HepG2 (cell line): Measurements from ENCODE around the gene PDE3B. TPM values are rescaled to one million over a fixed set of nuclear protein-coding genes. Genes with fewer than 3 reads are reported as not detected.
A peak's percentile ranks its signal among the peaks of the same experiment; 100 is the strongest.

Source experiments
- CHD4 ChIP-seq: fragments of 200-600 bp; sonication (generic); IDR thresholded peaks from 2 replicates; pipeline ENCODE4 v1.7.0; 2017; ENCODE audit warnings: mild to moderate bottlenecking, low read length, borderline replicate concordance
- FOXK1 ChIP-seq: sonication (generic); formaldehyde crosslinking; IDR thresholded peaks from 2 replicates; pipeline ENCODE4 v1.4.0; 2020; ENCODE audit warnings: low read depth, missing genetic modification reagents, borderline replicate concordance
- HOXA9 ChIP-seq: sonication (generic); formaldehyde crosslinking; IDR thresholded peaks from 2 replicates; pipeline ENCODE4 v1.8.1; 2022; ENCODE audit warnings: missing genetic modification reagents, mild to moderate bottlenecking, moderate library complexity, borderline replicate concordance
- MED8 ChIP-seq: sonication (generic); formaldehyde crosslinking; IDR thresholded peaks from 2 replicates; pipeline ENCODE4 v1.8.1; 2023; ENCODE audit warnings: mild to moderate bottlenecking, missing genetic modification reagents; ENCODE audit not compliant: insufficient replicate concordance
- MTA3 ChIP-seq: sonication (generic); formaldehyde crosslinking; IDR thresholded peaks from 2 replicates; pipeline ENCODE4 v1.4.0; 2020; ENCODE audit warnings: missing genetic modification reagents
- NR2C2 ChIP-seq: sonication (generic); formaldehyde crosslinking; IDR thresholded peaks from 2 replicates; pipeline ENCODE4 v1.4.0; 2020; ENCODE audit warnings: missing genetic modification reagents, mild to moderate bottlenecking, moderate library complexity, borderline replicate concordance
- NR3C1 ChIP-seq: sonication (generic); formaldehyde crosslinking; IDR thresholded peaks from 2 replicates; pipeline ENCODE4 v1.4.0; 2020; ENCODE audit warnings: missing genetic modification reagents
- SP1 ChIP-seq, 2 experiments: fragments of 450-650 bp in 1 of 2; sonication (generic) in 1 of 2; formaldehyde crosslinking in 1 of 2; IDR thresholded peaks; 2 replicates each; pipeline versions ENCODE4 v1.4.0 to v1.6.1; 2016 to 2020; ENCODE audit warnings: missing genetic modification reagents in 1 of 2
- TAF1 ChIP-seq: sonication (generic); formaldehyde crosslinking; IDR thresholded peaks from 2 replicates; pipeline ENCODE4 v1.4.0; 2020; ENCODE audit warnings: missing genetic modification reagents
- TBX3 ChIP-seq: fragments of 450-650 bp; IDR thresholded peaks from 2 replicates; pipeline ENCODE4 v1.6.1; 2017; ENCODE audit warnings: antibody characterized with exemption, mild to moderate bottlenecking, inconsistent platforms, borderline replicate concordance
- ZFP62 ChIP-seq: sonication (generic); formaldehyde crosslinking; IDR thresholded peaks from 2 replicates; pipeline ENCODE4 v1.4.0; 2020; ENCODE audit warnings: missing genetic modification reagents
- ZNF10 ChIP-seq: sonication (generic); formaldehyde crosslinking; IDR thresholded peaks from 2 replicates; pipeline ENCODE4 v1.4.0; 2020; ENCODE audit warnings: mild to moderate bottlenecking, low read depth, missing genetic modification reagents, borderline replicate concordance
- ZNF143 ChIP-seq: sonication (generic); formaldehyde crosslinking; IDR thresholded peaks from 2 replicates; pipeline ENCODE4 v1.4.0; 2020; ENCODE audit warnings: missing genetic modification reagents
- ZNF260 ChIP-seq: sonication (generic); formaldehyde crosslinking; IDR thresholded peaks from 2 replicates; pipeline ENCODE4 v1.4.0; 2020; ENCODE audit warnings: missing genetic modification reagents, low read depth, mild to moderate bottlenecking, borderline replicate concordance
- ZNF326 ChIP-seq: sonication (generic); formaldehyde crosslinking; IDR thresholded peaks from 2 replicates; pipeline ENCODE4 v1.4.0; 2020; ENCODE audit warnings: missing genetic modification reagents, borderline replicate concordance
- ZNF329 ChIP-seq: sonication (generic); formaldehyde crosslinking; IDR thresholded peaks from 2 replicates; pipeline ENCODE4 v1.9.0; 2021; ENCODE audit warnings: low read depth, mild to moderate bottlenecking, missing genetic modification reagents
- ZNF33B ChIP-seq: sonication (generic); formaldehyde crosslinking; IDR thresholded peaks from 2 replicates; pipeline ENCODE4 v1.5.1; 2020; ENCODE audit warnings: mild to moderate bottlenecking, missing genetic modification reagents
- ZNF430 ChIP-seq: sonication (generic); formaldehyde crosslinking; IDR thresholded peaks from 2 replicates; pipeline ENCODE4 v1.9.0; 2021; ENCODE audit warnings: mild to moderate bottlenecking, missing genetic modification reagents
- ZNF501 ChIP-seq: sonication (generic); formaldehyde crosslinking; IDR thresholded peaks from 2 replicates; pipeline ENCODE4 v1.5.1; 2020; ENCODE audit warnings: mild to moderate bottlenecking, moderate library complexity, missing genetic modification reagents
- ZNF678 ChIP-seq: sonication (generic); formaldehyde crosslinking; IDR thresholded peaks from 2 replicates; pipeline ENCODE4 v1.4.0; 2020; ENCODE audit warnings: mild to moderate bottlenecking, missing genetic modification reagents
- polyA plus RNA-seq, 8 experiments: library from polyadenylated mRNA; depleted of rRNA in 3 of 8; stranded (reverse) in 7 of 8; unstranded in 1 of 8; fragments of >200 nt; fragmentation: Illumina TruSeq in 4 of 8; extraction: Trizol in 4 of 8; gene quantifications; 2 replicates each; pipeline versions ENCODE4 v1.2.1 to v1.2.3, GENCODE V29; 2011 to 2016; ENCODE audit warnings: low read depth in 4 of 8, missing spikeins in 1 of 8, mixed read lengths in 1 of 8; ENCODE audit not compliant: insufficient read depth in 1 of 8
- total RNA-seq, 5 experiments: library from RNA; depleted of rRNA; stranded (reverse); fragments of >200 nt; fragmentation: Illumina TruSeq; extraction: Trizol; gene quantifications; 2 replicates each; pipeline ENCODE4 v1.2.3, GENCODE V29; 2016; ENCODE audit warnings: low read depth in 1 of 5
- TF ChIP-seq, protein P1 (sequence below): sonication (generic); formaldehyde crosslinking; conservative IDR thresholded peaks from 2 replicates; pipeline ENCODE4 v1.5.0; 2020; ENCODE audit warnings: missing genetic modification reagents
- TF ChIP-seq, protein P2 (sequence below): sonication (generic); formaldehyde crosslinking; IDR thresholded peaks from 2 replicates; pipeline ENCODE4 v1.5.1; 2020; ENCODE audit warnings: missing genetic modification reagents, mild to moderate bottlenecking, borderline replicate concordance
- TF ChIP-seq, protein P3 (sequence below): fragments of 450-650 bp; IDR thresholded peaks from 2 replicates; pipeline ENCODE4 v1.6.1; 2017
- TF ChIP-seq, protein P4 (sequence below): sonication (generic); formaldehyde crosslinking; IDR thresholded peaks from 2 replicates; pipeline ENCODE4 v1.5.1; 2020; ENCODE audit warnings: missing genetic modification reagents, mild to moderate bottlenecking, borderline replicate concordance
- TF ChIP-seq, protein P5 (sequence below): sonication (generic); formaldehyde crosslinking; IDR thresholded peaks from 2 replicates; pipeline ENCODE4 v1.5.1; 2020; ENCODE audit warnings: missing genetic modification reagents, mild to moderate bottlenecking, borderline replicate concordance

PDE3B gene
- total and polyA plus RNA-seq, 2 of the 13 experiments (the other 11 are each of a cell fraction or from before 2014, with no cell fraction given) = 14.1 to 26.5 TPM

DNA sequence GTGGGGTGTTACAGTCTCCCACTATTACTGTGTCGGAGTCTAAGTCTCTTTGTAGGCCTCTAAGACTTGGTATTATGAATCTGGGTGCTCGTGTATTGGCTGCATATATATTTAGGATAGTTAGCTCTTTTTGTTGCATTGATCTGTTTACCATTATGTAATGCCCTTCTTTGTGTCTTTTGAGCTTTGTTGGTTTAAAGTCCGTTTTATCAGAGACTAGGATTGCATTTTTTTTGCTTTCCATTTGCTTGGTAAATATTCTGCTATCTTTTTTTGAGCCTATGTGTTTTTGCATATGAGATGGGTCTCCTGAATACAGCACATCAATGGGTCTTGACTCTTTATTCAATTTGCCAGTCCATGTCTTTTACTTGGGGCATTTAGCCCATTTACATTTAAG, 97.6 kb downstream of the PDE3B start (continued):
- TF ChIP-seq, protein P1, sequence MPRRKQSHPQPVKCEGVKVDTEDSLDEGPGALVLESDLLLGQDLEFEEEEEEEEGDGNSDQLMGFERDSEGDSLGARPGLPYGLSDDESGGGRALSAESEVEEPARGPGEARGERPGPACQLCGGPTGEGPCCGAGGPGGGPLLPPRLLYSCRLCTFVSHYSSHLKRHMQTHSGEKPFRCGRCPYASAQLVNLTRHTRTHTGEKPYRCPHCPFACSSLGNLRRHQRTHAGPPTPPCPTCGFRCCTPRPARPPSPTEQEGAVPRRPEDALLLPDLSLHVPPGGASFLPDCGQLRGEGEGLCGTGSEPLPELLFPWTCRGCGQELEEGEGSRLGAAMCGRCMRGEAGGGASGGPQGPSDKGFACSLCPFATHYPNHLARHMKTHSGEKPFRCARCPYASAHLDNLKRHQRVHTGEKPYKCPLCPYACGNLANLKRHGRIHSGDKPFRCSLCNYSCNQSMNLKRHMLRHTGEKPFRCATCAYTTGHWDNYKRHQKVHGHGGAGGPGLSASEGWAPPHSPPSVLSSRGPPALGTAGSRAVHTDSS (CRISPR knock-in tag) = no peak
- TF ChIP-seq ZNF501 (CRISPR knock-in tag) (no peak), ZNF10 (no peak), ZNF678 (CRISPR knock-in tag) (no peak), TAF1 (CRISPR knock-in tag) (no peak), MTA3 (CRISPR knock-in tag) (no peak), FOXK1 (CRISPR knock-in tag) (peak; percentile 90), ZNF329 (no peak), ZNF260 (CRISPR knock-in tag) (no peak), NR2C2 (CRISPR knock-in tag) (no peak), NR3C1 (CRISPR knock-in tag) (no peak), CHD4 (peak; percentile 48; the same call in 1 of the 2 replicates), HOXA9 (CRISPR knock-in tag) (no peak), ZNF430 (CRISPR knock-in tag) (no peak), MED8 (CRISPR knock-in tag) (no peak), SP1 (IDR thresholded peaks at IDR 0.05) (no peak), SP1 (CRISPR knock-in tag; IDR thresholded peaks at IDR 0.05) (no peak), ZNF33B (CRISPR knock-in tag) (no peak), ZNF326 (CRISPR knock-in tag) (no peak), TBX3 (peak; percentile 35; the same call in 1 of the 2 replicates), ZFP62 (CRISPR knock-in tag) (no peak), ZNF143 (no peak)
- TF ChIP-seq, protein P2, sequence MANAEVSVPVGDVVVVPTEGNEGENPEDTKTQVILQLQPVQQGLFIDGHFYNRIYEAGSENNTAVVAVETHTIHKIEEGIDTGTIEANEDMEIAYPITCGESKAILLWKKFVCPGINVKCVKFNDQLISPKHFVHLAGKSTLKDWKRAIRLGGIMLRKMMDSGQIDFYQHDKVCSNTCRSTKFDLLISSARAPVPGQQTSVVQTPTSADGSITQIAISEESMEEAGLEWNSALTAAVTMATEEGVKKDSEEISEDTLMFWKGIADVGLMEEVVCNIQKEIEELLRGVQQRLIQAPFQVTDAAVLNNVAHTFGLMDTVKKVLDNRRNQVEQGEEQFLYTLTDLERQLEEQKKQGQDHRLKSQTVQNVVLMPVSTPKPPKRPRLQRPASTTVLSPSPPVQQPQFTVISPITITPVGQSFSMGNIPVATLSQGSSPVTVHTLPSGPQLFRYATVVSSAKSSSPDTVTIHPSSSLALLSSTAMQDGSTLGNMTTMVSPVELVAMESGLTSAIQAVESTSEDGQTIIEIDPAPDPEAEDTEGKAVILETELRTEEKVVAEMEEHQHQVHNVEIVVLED = no peak
- TF ChIP-seq, protein P3, sequence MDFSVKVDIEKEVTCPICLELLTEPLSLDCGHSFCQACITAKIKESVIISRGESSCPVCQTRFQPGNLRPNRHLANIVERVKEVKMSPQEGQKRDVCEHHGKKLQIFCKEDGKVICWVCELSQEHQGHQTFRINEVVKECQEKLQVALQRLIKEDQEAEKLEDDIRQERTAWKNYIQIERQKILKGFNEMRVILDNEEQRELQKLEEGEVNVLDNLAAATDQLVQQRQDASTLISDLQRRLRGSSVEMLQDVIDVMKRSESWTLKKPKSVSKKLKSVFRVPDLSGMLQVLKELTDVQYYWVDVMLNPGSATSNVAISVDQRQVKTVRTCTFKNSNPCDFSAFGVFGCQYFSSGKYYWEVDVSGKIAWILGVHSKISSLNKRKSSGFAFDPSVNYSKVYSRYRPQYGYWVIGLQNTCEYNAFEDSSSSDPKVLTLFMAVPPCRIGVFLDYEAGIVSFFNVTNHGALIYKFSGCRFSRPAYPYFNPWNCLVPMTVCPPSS = no peak
- TF ChIP-seq, protein P4, sequence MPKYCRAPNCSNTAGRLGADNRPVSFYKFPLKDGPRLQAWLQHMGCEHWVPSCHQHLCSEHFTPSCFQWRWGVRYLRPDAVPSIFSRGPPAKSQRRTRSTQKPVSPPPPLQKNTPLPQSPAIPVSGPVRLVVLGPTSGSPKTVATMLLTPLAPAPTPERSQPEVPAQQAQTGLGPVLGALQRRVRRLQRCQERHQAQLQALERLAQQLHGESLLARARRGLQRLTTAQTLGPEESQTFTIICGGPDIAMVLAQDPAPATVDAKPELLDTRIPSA (CRISPR knock-in tag) = no peak
- TF ChIP-seq, protein P5, sequence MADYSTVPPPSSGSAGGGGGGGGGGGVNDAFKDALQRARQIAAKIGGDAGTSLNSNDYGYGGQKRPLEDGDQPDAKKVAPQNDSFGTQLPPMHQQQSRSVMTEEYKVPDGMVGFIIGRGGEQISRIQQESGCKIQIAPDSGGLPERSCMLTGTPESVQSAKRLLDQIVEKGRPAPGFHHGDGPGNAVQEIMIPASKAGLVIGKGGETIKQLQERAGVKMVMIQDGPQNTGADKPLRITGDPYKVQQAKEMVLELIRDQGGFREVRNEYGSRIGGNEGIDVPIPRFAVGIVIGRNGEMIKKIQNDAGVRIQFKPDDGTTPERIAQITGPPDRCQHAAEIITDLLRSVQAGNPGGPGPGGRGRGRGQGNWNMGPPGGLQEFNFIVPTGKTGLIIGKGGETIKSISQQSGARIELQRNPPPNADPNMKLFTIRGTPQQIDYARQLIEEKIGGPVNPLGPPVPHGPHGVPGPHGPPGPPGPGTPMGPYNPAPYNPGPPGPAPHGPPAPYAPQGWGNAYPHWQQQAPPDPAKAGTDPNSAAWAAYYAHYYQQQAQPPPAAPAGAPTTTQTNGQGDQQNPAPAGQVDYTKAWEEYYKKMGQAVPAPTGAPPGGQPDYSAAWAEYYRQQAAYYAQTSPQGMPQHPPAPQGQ (CRISPR knock-in tag) = no peak
